Spleen (tissue), 7 donors: ENCODE results near the gene ADCY2.

ENCODE experiments used
- CTCF ChIP-seq, 11 experiments: fragments of 200-600 bp in 7 of 11; fragments of 450-650 bp in 4 of 11; sonication (generic) in 4 of 11; IDR thresholded peaks in 8 of 11; conservative IDR thresholded peaks in 3 of 11; 1 replicate in 7 of 11; 2 replicates in 4 of 11; pipeline versions ENCODE4 v1.4.0 to v1.8.0; 2016 to 2021; ENCODE audit warnings: antibody characterized with exemption in 11 of 11, inconsistent platforms in 4 of 11, mild to moderate bottlenecking in 1 of 11
- POLR2A ChIP-seq, 3 donors: fragments of 450-650 bp; IDR thresholded peaks; one replicate each; pipeline ENCODE4 v1.5.1; 2017; ENCODE audit warnings: antibody characterized with exemption in 3 of 3, mild to moderate bottlenecking in 1 of 3
- POLR2AphosphoS5 ChIP-seq, 3 donors: sonication (generic); formaldehyde crosslinking; IDR thresholded peaks; one replicate each; pipeline ENCODE4 v1.5.1; 2017; ENCODE audit warnings: antibody characterized with exemption in 3 of 3
- donor health status: DM: no; HTN: no; CAD: no; lungs with moderate emphysema.
- donor health status: DM: no; HTN: no; CAD: no.
- donor health status: DM: no; HTN: no; CAD: no.

DNA sequence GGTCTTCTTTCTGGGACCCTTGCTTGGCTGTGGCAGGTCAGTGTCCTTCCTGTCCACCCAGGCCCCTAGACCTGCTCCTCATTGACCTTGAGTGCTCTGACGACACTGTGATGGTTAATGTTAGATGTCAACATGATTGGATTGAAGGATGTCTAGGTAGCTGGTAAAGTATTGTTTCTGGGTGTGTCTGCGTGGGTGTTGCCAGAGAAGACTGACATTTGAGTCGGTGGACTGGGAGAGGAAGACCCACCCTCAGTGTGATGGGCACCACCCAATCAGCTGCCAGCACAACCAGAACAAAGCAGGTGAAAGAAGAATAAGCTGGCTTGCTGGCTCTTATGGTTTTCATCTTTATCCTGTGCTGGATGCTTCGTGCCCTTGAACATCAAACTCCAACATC is 380.5 kb downstream of the ADCY2 start:
- TF ChIP-seq CTCF (IDR thresholded peaks at IDR 0.05 in 8 of 11, conservative IDR thresholded peaks at IDR 0.05 in 3 of 11): no peak
- TF ChIP-seq POLR2AphosphoS5 (IDR thresholded peaks at IDR 0.05): no peak
- TF ChIP-seq POLR2A (IDR thresholded peaks at IDR 0.05): no peak
